Stimulated activated naive CD8-positive, alpha-beta T cell treated with anti-CD3 and anti-CD28 coated beads, Interleukin-15, amount 100 ng/mL, for 72 hours (primary cell): Measurements from ENCODE around the gene GIGYF1.
"Not testable (repeated sequence)": the region's sequence is repeated elsewhere in the genome, so short reads cannot be mapped to it uniquely, and the experiment has no call there.

Experiments
- ATAC-seq: fragments of 150-1000 bp; cut with Tn5 transposase; 2 replicates; pipeline ENCODE4 v1.10.0; 2021; ENCODE audit warnings: mild to moderate bottlenecking, moderate library complexity
- DNase-seq, 2 donors: peaks; one replicate each; pipeline ENCODE4 v3.0.0; 2021 to 2022
- H3K27ac Mint-ChIP-seq, 2 donors: one replicate each; pipeline ENCODE4 v1.8.0; 2022; ENCODE audit warnings: mild to moderate bottlenecking in 2 of 2, mixed read lengths in 2 of 2, moderate library complexity in 2 of 2
- H3K27me3 Mint-ChIP-seq: one replicate; pipeline ENCODE4 v1.8.0; 2022; ENCODE audit warnings: mixed read lengths
- H3K4me1 Mint-ChIP-seq: one replicate; pipeline ENCODE4 v1.8.0; 2022; ENCODE audit warnings: mild to moderate bottlenecking, mixed read lengths
- H3K4me3 Mint-ChIP-seq, 2 donors: one replicate each; pipeline ENCODE4 v1.8.0; 2022; ENCODE audit warnings: mild to moderate bottlenecking in 2 of 2, mixed read lengths in 2 of 2, moderate library complexity in 1 of 2
- H3K9me3 Mint-ChIP-seq, 2 donors: one replicate each; pipeline ENCODE4 v1.8.0; 2022; ENCODE audit warnings: mixed read lengths in 2 of 2

Gene GIGYF1

DNA sequence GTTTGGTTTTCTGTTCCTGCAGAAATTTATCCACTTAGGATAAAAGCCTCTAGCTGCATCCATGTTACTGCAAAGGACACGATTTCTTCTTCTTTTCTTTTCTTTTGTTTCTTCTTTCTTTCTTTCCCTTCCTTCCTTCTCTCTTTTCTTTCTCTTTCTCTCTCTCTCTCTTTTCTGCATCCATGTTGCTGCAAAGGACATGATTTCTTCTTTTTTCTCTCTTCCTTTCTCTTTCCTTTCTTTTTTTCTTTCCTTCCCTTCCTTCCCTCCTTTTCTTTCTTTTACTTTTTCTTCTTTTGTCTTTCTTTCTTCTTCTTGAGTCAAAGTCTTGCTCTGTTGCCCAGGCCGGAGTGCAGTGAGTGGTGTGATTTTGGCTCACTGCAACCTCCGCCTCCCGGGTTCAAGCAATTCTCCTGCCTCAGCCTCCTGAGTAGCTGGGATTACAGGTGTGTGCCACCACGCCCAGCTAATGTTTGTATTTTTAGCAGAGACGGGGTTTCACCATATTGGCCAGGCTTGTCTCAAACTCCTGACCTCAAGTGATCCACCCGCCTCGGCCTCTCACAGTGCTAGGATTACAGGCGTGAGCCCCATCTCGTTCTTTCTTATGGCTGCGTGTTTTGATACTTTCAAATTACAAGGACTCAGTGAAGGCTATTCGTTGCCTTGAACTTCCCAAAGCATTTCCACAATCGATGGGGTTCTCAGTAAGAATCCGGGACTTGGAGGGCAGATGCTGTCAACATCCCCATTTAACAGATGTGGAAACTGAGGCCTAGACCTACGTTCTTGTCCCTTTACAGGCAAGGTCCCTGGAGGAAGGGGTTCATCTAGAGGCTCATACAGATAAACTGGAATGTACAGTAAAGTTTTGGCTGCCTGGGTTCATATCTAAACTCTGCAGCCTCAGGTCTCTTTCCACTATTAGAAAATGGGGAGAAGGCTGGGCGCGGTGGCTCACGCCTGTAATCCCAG lies 22.4 kb downstream of the GIGYF1 start:
- peaks cover 0 to 4% of the 10 kb centered on the region in 2 donors for H3K9me3 Mint-ChIP-seq
- H3K27ac Mint-ChIP-seq = peak overlapping the region in 1 of 2 donors; percentile 35
- H3K27me3 Mint-ChIP-seq = no peaks in the 10 kb centered on the region
- DNase-seq (no peak), ATAC-seq (no peak)
- peaks cover 15% of the 10 kb centered on the region for H3K4me1 Mint-ChIP-seq
- peak overlapping the region in 1 of 2 donors; percentile 90 for H3K4me3 Mint-ChIP-seq

DNA sequence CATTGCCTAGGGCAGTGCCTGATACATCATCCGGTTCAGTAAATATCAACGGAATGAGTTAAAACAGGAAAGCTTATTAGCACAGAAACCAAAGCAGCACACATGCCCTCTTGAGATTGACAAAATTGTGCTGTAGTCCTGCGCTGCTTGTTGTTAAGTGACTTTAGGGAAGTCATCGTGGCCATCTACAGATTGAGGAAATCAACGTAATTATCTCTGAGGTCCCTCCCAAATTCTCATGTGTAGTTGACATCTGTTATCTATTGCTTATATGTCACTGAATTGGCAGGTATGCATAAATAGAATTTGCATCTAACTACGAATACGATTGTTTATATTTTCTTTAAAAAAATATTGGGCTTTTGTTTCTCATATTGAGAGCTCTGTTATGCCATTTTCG lies 24.0 kb downstream of the GIGYF1 start:
- Mint-ChIP-seq H3K4me3 (no peak overlapping the region), H3K27ac (no peak overlapping the region), H3K4me1 (peaks cover 10% of the 10 kb centered on the region), H3K27me3 (no peaks in the 10 kb centered on the region), H3K9me3 (peaks cover 0 to 4% of the 10 kb centered on the region in 2 donors)
- DNase-seq (no peak), ATAC-seq (no peak)

DNA sequence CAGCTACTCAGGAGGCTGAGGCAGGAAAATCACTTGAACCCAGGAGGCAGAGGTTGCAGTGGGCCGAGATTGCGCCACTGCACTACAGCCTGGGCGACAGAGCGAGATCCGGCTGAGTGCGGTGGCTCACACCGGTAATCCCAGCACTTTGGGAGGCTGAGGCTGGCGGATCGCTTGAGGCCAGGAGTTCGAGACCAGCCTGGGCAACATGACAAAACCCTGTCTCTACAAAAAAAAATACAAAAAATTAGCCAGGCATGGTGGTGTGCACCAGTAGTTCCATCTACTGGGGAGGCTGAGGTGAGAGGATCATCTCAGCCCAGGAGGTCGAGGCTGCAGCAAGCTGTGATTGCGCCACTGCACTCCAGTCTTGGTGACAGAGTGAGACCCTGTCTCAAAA lies 24.9 kb downstream of the GIGYF1 start:
- not testable (repeated sequence) for ATAC-seq, DNase-seq, H3K4me1 Mint-ChIP-seq, H3K4me3 Mint-ChIP-seq, H3K27ac Mint-ChIP-seq, H3K27me3 Mint-ChIP-seq, H3K9me3 Mint-ChIP-seq

DNA sequence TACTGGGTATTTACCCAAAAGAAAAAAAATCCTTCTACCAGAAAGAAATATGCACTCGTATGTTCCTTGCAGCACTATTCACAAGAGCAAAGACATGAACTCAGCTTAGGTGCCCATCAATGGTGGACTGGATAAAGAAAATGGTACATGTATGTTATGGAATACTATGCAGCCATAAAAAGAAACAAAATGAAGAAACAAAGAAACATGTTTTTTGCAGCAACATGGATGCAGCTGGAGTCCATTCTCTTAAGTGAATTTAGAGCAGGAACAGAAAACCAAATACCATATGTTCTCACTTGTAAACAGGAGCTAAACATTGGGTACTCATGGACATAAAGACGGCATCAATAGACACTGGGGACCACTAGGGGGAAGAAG lies 26.0 kb downstream of the GIGYF1 start:
- DNase-seq = no peak
- no peaks in the 10 kb centered on the region for H3K27me3 Mint-ChIP-seq
- H3K4me3 Mint-ChIP-seq = no peak overlapping the region
- peaks cover 6% of the 10 kb centered on the region for H3K4me1 Mint-ChIP-seq
- no peak overlapping the region for H3K27ac Mint-ChIP-seq
- H3K9me3 Mint-ChIP-seq = peaks cover 0 to 4% of the 10 kb centered on the region in 2 donors
- no peak for ATAC-seq

DNA sequence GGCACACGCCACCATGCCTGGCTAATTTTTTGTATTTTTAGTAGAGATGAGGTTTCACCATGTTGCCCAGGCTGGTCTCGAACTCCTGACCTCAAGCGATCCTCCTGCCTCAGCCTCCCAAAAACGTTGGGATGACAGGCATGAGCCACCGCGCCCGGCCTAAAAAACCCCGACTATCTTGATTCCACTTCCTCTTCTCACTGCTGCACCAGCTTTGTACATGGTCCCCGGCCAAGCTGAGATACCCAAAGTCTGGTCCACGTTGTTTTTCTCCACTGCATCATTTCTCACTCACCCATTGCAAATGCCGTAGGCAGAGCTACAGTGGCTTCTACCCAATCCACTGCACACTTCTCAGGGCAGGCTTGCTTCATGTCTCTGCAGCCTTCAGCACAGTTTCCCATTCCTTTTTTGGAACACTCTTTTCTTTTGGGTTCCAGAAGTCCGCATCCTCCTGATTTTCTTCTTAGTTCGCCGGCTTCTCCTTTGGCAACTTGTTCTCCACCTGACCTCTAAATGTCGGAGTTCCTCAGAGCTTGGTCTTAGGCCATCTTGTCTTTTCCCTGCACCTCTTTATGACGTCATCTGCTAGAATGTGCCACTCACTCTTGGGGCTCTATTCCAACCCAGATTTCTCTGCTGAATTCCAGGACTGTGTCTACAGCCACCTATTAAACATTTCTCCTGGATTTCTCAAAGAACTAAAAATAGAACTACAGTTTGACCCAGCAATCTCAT lies 26.6 kb downstream of the GIGYF1 start:
- peaks cover 0 to 4% of the 10 kb centered on the region in 2 donors for H3K9me3 Mint-ChIP-seq
- no peaks in the 10 kb centered on the region for H3K27me3 Mint-ChIP-seq
- H3K4me3 Mint-ChIP-seq = no peak overlapping the region
- H3K4me1 Mint-ChIP-seq = peaks cover under 1% of the 10 kb centered on the region
- no peak overlapping the region for H3K27ac Mint-ChIP-seq
- no peak for DNase-seq
- ATAC-seq = no peak

DNA sequence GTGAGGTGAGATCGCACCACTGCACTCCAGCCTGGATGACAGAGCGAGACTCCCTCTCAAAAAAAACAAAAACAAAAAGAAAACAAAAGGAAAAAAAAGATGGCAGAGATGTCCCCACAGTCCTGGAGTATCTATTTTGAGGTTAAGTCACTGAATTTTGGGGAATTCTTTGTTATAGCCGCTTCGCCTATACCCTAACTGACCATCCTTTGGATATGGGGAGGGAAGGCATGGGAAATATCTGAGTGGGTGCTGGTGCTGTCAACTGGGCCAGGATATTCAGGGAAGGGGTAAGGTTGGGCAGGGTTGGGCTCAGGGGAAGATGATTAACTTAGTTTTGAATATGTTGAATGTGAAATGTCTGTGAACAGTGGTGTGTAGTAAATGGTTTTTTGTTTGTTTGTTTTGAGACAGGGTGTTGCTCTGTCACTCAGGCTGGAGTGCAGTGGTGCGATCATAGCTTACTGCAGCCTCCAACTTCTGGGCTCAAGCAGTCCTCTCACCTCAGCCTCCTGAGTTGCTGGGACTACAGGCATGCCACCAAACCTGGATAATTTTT lies 28.8 kb downstream of the GIGYF1 start:
- no peak for ATAC-seq
- no peaks in the 10 kb centered on the region for H3K4me1 Mint-ChIP-seq
- peaks cover 0 to 4% of the 10 kb centered on the region in 2 donors for H3K9me3 Mint-ChIP-seq
- H3K27me3 Mint-ChIP-seq = no peaks in the 10 kb centered on the region
- no peak overlapping the region for H3K4me3 Mint-ChIP-seq
- no peak for DNase-seq
- no peak overlapping the region for H3K27ac Mint-ChIP-seq

DNA sequence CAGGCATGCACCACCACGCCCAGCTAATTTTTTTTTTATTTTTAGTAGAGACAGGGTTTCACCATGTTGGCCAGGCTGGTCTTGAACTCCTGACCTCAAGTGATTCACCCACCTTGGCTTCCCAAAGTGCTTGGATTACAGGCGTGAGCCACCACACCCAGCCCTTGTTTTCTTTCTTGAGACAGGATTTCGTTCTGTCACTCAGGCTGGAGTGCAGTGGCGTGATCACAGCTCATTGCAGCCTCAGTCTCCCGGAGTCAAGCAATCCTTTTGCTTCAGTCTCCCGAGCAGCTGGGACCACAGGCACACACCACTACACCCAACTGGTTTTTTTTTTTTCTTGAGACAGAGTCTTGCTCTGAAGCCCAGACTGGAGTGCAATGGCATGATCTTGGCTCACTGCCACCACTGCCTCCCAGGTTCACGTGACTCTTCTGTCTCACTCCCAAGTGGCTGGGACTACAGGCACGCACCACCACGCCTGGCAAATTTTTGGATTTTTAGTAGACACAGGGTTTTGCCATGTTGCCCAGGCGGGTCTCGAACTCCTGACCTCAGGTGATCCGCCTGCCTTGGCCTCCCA lies 31.8 kb downstream of the GIGYF1 start:
- not testable (repeated sequence) for H3K27ac Mint-ChIP-seq, ATAC-seq, DNase-seq, H3K9me3 Mint-ChIP-seq, H3K4me3 Mint-ChIP-seq, H3K4me1 Mint-ChIP-seq
- peaks cover 19% of the 10 kb centered on the region for H3K27me3 Mint-ChIP-seq

DNA sequence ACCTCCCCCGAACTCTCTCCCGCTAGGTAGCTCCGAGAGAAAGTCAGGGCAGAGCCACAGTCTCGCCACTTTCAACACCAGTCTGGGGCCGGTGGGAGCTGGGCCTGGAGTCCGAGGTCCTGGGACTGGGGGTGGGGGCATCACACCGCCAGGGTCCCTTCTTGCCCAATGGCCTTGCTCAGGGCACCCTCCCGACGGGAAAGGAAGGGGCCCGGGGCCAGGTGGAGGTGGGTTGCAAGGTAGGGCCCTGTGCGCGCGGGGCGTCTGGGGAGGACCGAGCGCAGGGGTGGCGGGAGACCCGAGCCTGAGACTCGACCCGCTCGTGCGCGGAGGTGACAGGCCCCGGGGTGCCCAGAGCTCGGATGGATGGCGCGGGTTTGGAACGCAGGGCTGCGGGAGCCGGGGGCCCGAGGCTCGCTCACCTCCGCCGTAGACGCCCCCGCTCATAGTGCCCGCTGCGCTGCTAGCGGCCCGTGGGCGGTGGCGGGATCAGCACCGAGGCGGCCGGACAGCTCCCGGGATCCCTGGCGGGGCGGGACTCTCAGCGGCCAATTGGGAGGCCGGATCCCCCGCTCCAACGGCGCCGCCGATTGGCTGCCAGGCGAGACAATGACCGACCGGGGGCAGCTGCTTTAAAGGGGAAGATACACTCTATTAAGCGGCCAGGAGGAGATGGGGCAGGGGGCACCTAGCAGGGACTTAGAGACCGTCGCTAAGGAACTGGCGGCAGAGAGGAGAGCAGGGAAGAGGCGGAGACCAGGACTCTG lies 38.0 kb downstream of the GIGYF1 start, which contains the start of gene ACTL6B:
Gene ACTL6B (minus strand): TSS at position 541 of the 767 bp plus-strand sequence. CDS start 94 bp downstream, at position 447.
- peak in 1 of 2 donors; percentile 43 for DNase-seq
- ATAC-seq = peak; percentile 69
- Mint-ChIP-seq H3K4me3 (no peak within 1 kb of the TSS), H3K9me3 (no peaks in the 10 kb centered on the region), H3K4me1 (peaks cover 6% of the 10 kb centered on the region), H3K27me3 (peaks cover 64% of the 10 kb centered on the region), H3K27ac (no peak within 1 kb of the TSS)

DNA sequence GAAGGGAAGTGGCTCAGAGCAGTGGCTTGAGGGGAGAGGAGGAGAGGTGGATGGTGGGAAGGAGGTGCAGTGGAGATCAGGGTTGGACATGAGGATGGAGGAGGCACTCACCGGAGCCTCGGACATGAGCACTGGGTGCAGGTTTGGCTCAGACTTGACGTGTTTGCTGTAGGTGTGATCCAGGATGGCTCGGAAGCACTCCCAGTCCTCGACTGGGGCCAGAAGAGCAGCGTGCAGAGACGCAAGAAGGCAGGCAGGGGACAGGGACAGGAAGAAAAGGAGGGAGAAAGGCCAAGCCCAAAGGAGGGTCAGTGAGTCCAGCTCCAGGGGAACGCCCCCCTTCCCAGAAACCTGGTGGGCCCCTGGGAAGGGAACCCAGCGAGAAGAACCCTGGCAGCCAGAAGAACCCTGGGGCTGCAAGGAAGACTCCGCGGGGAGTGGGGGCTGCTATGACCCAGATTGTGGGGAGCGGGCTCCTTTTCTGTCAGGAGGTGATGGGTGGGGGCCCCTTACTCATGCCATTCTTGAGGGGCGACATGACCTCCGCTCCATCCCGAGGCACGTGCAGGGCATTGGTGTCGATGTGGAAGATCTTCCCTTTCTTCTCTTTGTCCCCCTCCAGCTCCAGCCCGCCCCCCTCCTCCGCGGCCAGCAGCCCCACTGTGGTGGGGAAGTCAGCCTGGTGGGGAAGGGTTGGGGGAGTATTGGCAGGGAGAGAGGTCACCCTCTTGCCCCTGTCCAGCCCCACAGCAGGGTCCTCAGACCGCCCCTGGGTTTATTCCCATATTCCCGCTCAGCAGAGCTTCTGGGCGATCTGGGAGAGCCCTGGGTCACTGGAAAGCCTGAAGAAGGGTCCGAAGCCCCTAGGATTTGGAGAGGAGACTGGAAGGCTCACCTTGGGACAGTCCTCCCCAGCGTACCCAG lies 38.9 kb downstream of the GIGYF1 start:
- Mint-ChIP-seq H3K27ac (no peak overlapping the region), H3K4me3 (no peak overlapping the region), H3K4me1 (peaks cover 6% of the 10 kb centered on the region), H3K9me3 (no peaks in the 10 kb centered on the region), H3K27me3 (peaks cover 69% of the 10 kb centered on the region)
- no peak for DNase-seq
- no peak for ATAC-seq

DNA sequence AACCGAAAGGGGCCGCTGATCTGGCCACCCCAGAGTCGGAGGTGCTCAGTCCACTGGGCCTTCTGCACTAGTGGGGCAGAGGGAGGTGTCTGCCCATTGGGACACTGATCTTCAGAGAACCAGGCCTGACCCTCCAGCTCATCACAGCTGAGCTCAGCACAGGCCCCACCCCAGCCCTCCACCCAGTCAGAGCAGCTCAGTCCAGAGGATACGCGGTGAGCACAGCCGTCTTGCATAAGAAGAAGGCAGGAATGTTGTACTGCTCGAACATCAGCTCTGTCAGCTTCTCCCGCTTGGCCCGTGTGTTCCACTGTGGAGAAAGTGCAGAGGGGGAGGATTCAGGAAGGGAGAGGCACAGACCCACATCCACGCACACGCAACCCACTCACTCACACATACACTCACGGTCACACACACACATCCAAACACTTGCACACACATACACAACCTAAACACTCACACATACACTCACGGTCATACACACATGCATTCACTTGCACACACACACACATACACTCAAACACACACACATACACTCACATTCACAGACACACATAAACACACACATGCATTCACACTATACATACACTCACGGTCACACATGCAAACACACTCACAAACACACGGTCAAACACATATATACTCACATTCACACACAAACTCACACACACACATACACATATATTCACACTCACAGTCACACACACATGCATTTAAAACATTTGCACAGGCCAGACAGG lies 44.1 kb downstream of the GIGYF1 start:
- DNase-seq = no peak
- Mint-ChIP-seq H3K27me3 (peaks cover 38% of the 10 kb centered on the region), H3K4me1 (no peaks in the 10 kb centered on the region), H3K27ac (no peak overlapping the region), H3K4me3 (no peak overlapping the region), H3K9me3 (no peaks in the 10 kb centered on the region)
- ATAC-seq = no peak

DNA sequence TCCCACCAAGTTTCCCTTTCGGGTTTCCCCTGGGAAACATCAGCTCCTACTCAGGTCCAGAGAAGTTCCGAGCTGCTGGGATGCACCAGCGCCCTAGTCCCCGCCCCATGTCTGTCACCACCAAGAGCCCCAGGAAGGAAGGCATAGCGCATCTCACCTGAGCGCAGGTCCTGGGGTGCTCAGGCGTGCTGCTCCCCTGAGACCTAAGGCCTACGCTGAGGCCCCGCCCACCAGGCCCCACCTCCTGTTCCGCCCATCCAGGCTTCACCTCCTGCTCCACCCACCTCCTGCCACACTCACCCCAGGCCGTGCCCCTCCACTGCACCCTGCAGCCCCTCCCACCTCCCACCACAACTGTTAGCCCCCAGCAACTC lies 51.5 kb downstream of the GIGYF1 start:
- DNase-seq (no peak), ATAC-seq (peak; percentile 59)
- Mint-ChIP-seq H3K27ac (peak overlapping the region in 1 of 2 donors; percentile 83), H3K4me1 (no peaks in the 10 kb centered on the region), H3K27me3 (peaks cover 7% of the 10 kb centered on the region), H3K9me3 (no peaks in the 10 kb centered on the region), H3K4me3 (no peak overlapping the region)

DNA sequence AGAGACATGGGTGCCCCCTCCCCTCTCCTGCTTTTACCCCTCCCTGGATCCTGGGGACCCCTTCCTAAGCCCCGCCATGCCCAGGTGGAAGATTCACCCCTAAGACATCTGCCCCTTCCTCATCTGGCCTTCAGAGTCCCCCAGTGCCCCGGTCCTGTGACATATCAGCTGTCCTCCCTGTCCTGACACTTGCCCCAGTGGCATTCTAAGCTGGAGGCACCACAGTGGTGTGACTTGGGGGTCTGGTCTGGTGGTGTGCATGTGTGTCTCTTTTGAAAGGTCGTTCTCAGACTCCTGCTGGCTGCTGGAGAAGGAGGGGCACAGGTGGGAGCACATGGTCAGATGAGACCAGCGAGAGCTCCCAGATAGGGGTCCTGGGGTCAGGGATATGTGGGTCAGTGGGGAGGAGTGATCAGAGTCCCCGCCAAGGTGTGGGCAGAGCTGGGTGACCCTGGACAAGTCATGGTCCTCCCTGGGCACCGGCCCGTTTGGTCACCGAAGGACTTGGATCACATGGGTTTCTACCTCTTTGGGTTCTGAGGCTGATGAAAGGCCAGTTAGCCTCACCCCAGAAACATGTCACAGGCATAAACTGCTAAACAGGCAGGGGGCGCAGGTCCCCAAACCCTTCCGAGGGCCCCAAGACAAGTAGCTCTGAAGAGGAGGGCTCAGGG lies 52.1 kb downstream of the GIGYF1 start:
- no peaks in the 10 kb centered on the region for H3K4me1 Mint-ChIP-seq
- ATAC-seq (no peak), DNase-seq (no peak)
- peaks cover 7% of the 10 kb centered on the region for H3K27me3 Mint-ChIP-seq
- H3K9me3 Mint-ChIP-seq = no peaks in the 10 kb centered on the region
- H3K4me3 Mint-ChIP-seq = no peak overlapping the region
- no peak overlapping the region for H3K27ac Mint-ChIP-seq

DNA sequence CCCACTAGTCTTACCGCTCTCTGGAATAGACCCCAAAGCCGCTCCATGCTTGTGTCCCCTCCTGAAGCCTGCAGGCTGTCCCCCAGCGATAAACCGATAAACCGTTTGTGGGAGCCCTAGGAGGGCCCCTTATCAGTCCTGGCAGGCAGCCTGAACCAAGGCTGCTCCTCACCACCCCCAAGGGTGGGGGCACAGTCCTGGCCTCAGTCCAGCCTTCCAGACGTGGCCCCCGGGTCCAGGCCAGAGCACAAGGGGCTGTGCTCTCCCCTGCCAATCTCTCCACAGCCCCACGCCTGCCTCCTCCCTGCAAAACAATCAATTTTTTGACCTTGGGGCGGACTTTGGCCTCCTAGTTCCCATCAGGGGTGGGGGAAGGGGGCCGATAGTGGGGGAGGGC lies 52.6 kb downstream of the GIGYF1 start, which contains the start of gene TFR2:
Gene TFR2 (minus strand): TSS at position 90 of the 397 bp plus-strand sequence. CDS start 43 bp downstream, at position 47.
- Mint-ChIP-seq H3K27me3 (peaks cover 7% of the 10 kb centered on the region), H3K27ac (no peak within 1 kb of the TSS), H3K9me3 (no peaks in the 10 kb centered on the region), H3K4me1 (no peaks in the 10 kb centered on the region), H3K4me3 (no peak within 1 kb of the TSS)
- ATAC-seq (no peak), DNase-seq (no peak)
